Endothelial cell of hepatic sinusoid (primary cell): Measurements from ENCODE around the gene SMIM45.

Experiments used
- in situ Hi-C: cut with HindIII; loops from 2 replicates; pipeline ENCODE4 v1.10.0; 2017; ENCODE audit warnings: low sequenced_read_pairs

SMIM45 gene

GRCh38 chr22:41966607-41967240 is 14.8 kb downstream of the SMIM45 start:
- in situ Hi-C loops: no loop called here

GRCh38 chr22:41968601-41969000 is 16.7 kb downstream of the SMIM45 start:
- in situ Hi-C loops: no loop called here

- in situ Hi-C loops: no loop called here
These were observed 17.2 kb downstream of the SMIM45 start, which contains the start of gene SEPTIN3 for GRCh38 chr22:41969110-41969646. TSS of gene SEPTIN3 (plus strand) at chr22:41969443. CDS start at chr22:41971493, 2,050 bp downstream.

- in situ Hi-C loops: no loop called here
These were observed 18.7 kb downstream of the SMIM45 start for GRCh38 chr22:41970601-41971000.

GRCh38 chr22:41971431-41971830 is 19.5 kb downstream of the SMIM45 start:
- in situ Hi-C loops: no loop called here

- in situ Hi-C loops: no loop called here
These were observed 22.8 kb downstream of the SMIM45 start for GRCh38 chr22:41974691-41975290.

GRCh38 chr22:41975299-41976069 is 23.5 kb downstream of the SMIM45 start:
- in situ Hi-C loops: no loop called here

- in situ Hi-C loops: no loop called here
These were observed 24.3 kb downstream of the SMIM45 start for GRCh38 chr22:41976070-41976901.

GRCh38 chr22:41976961-41977566 is 25.1 kb downstream of the SMIM45 start:
- in situ Hi-C loops: no loop called here

GRCh38 chr22:41978732-41979131 is 26.8 kb downstream of the SMIM45 start:
- in situ Hi-C loops: no loop called here

GRCh38 chr22:41979423-41980250 is 27.7 kb downstream of the SMIM45 start:
- in situ Hi-C loops: no loop called here

- in situ Hi-C loops: no loop called here
These were observed 30.9 kb downstream of the SMIM45 start for GRCh38 chr22:41982865-41983264.

- in situ Hi-C loops: no loop called here
These were observed 31.8 kb downstream of the SMIM45 start for GRCh38 chr22:41983513-41984405.

GRCh38 chr22:41987276-41987675 is 35.3 kb downstream of the SMIM45 start:
- in situ Hi-C loops: no loop called here

- in situ Hi-C loops: no loop called here
These were observed 37.3 kb downstream of the SMIM45 start for GRCh38 chr22:41989246-41989645.

- in situ Hi-C loops: no loop called here
These were observed 39.2 kb downstream of the SMIM45 start for GRCh38 chr22:41991111-41991510.

- in situ Hi-C loops: no loop called here
These were observed 40.5 kb downstream of the SMIM45 start for GRCh38 chr22:41992496-41992895.

GRCh38 chr22:41995211-41995610 is 43.3 kb downstream of the SMIM45 start:
- in situ Hi-C loops: no loop called here

- in situ Hi-C loops: no loop called here
These were observed 44.9 kb downstream of the SMIM45 start for GRCh38 chr22:41996826-41997225.
